Measurements from ENCODE around the gene OR2B2.

Gene OR2B2

GRCh38 chr6:27893059-27893835 is 18.9 kb downstream of the OR2B2 start:
- peak; percentile 94 to 98 for DNase-seq

GRCh38 chr6:27892649-27893058 is 19.5 kb downstream of the OR2B2 start:
- no peak for DNase-seq

- no peak for DNase-seq
Observed at GRCh38 chr6:27891320-27891875, 20.8 kb downstream of the OR2B2 start.

- peak in 1 of 2 experiments; percentile 53 for DNase-seq
Observed at GRCh38 chr6:27890445-27891319, 21.5 kb downstream of the OR2B2 start.

GRCh38 chr6:27889628-27890444 is 22.4 kb downstream of the OR2B2 start:
- no peak for DNase-seq

GRCh38 chr6:27889275-27889627 is 22.9 kb downstream of the OR2B2 start:
- DNase-seq, result no peak

GRCh38 chr6:27888566-27888965 is 23.6 kb downstream of the OR2B2 start:
- no peak for DNase-seq

GRCh38 chr6:27886073-27886472 is 26.1 kb downstream of the OR2B2 start:
- DNase-seq, result no peak

- no peak for DNase-seq
Observed at GRCh38 chr6:27883136-27883535, 29.1 kb downstream of the OR2B2 start.

- DNase-seq, result no peak
Observed at GRCh38 chr6:27882624-27883023, 29.6 kb downstream of the OR2B2 start.

- DNase-seq, result no peak
Observed at GRCh38 chr6:27879837-27880236, 32.4 kb downstream of the OR2B2 start.

- DNase-seq, result no peak
Observed at GRCh38 chr6:27874016-27874415, 38.2 kb downstream of the OR2B2 start.

- DNase-seq, result no peak
Observed at GRCh38 chr6:27873021-27873940, 38.9 kb downstream of the OR2B2 start.

GRCh38 chr6:27872642-27873020 is 39.6 kb downstream of the OR2B2 start:
- DNase-seq, result no peak

GRCh38 chr6:27871924-27872638 is 40.1 kb downstream of the OR2B2 start:
- peak in 1 of 2 experiments; percentile 60 for DNase-seq

GRCh38 chr6:27870291-27870870 is 41.8 kb downstream of the OR2B2 start:
- DNase-seq, result no peak

GRCh38 chr6:27868311-27868710 is 43.9 kb downstream of the OR2B2 start:
- no peak for DNase-seq

- no peak for DNase-seq
Observed at GRCh38 chr6:27867945-27868300, 44.3 kb downstream of the OR2B2 start.

GRCh38 chr6:27867051-27867944 is 44.9 kb downstream of the OR2B2 start:
- peak in 1 of 2 experiments; percentile 54 for DNase-seq
